Left lung (tissue), 10 donors: ENCODE measurements around the gene VWDE. TPM values are rescaled to one million over a fixed set of nuclear protein-coding genes. Genes with fewer than 3 reads are reported as not detected.

Source experiments
- ATAC-seq: fragments of 200-7000 bp; cut with Tn5 transposase; one replicate; pipeline ENCODE4 v1.9.1; 2020; ENCODE audit warnings: moderate library complexity
- DNase-seq, 4 donors: peaks; one replicate each; pipeline ENCODE4 v3.0.0-alpha.2; 2013 to 2020
- H3K27ac ChIP-seq, 2 donors: fragments of 200-600 bp; sonication (generic) in 1 of 2; one replicate each; pipeline versions ENCODE4 v1.5.0 to v1.8.0; 2020 to 2021
- H3K27me3 ChIP-seq, 2 donors: fragments of 200-600 bp; sonication (generic) in 1 of 2; one replicate each; pipeline versions ENCODE4 v1.5.0 to v1.8.0; 2020 to 2021
- H3K36me3 ChIP-seq, 2 donors: fragments of 200-600 bp; sonication (generic) in 1 of 2; one replicate each; pipeline versions ENCODE4 v1.5.0 to v1.8.0; 2020 to 2021
- H3K4me1 ChIP-seq, 2 donors: fragments of 200-600 bp; one replicate each; pipeline ENCODE4 v1.8.0; 2021
- H3K4me3 ChIP-seq, 2 donors: fragments of 200-600 bp; sonication (generic) in 1 of 2; one replicate each; pipeline versions ENCODE4 v1.5.0 to v1.8.0; 2020 to 2021; ENCODE audit warnings: mild to moderate bottlenecking in 1 of 2
- H3K9me3 ChIP-seq, 2 donors: fragments of 200-600 bp; sonication (generic) in 1 of 2; one replicate each; pipeline versions ENCODE4 v1.5.0 to v1.8.0; 2020 to 2021
- CTCF ChIP-seq, 2 donors: fragments of 200-600 bp; sonication (generic) in 1 of 2; IDR thresholded peaks; one replicate each; pipeline versions ENCODE4 v1.5.0 to v1.8.0; 2021; ENCODE audit warnings: antibody characterized with exemption in 2 of 2
- intact Hi-C, 2 donors: fragments of 100-400 bp; cut with DNase I; formaldehyde crosslinking; loops; one replicate each; pipeline versions ENCODE4 v1.11.2 to v1.14.2; 2022
- polyA plus RNA-seq, 6 donors: library from polyadenylated mRNA; unstranded; fragments of 120-200 nt; gene quantifications; one replicate each; pipeline ENCODE4 v1.2.1, GENCODE V29; 2013; ENCODE audit not compliant: insufficient read length in 6 of 6
- total RNA-seq, 2 donors: library from RNA; stranded (reverse); fragmentation: NEBNext Ultra II Directional; extraction: Animal tissue kit (Norgen Biotek cat#: 25700); gene quantifications; one replicate each; pipeline ENCODE4 v1.2.1, GENCODE V29; 2021
- donor health status: DM: no; HTN: yes; CAD: no.
- donor health status: DM: no; HTN: no; CAD: no.

VWDE gene
- total and polyA plus RNA-seq, 8 donors, result 1.5 to 6.1 (median 3.6) TPM

DNA sequence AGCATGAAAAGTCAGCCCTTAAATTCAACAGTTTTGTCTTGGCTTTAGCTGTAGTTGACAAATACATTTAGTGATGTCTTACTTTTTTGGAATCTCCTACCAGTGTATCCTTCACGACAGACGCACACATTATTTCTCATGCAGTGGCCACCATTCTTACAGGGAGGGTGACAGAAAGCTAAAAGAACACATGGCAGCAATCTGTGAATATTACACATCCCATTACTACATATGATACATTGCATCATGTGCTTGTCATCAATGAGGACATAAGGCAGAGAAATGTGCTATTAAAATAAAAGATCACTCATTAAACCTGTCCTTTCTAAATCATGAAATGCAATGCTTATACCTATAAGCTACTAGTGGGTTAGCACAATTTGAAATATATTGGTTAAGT is 66.6 kb downstream of the VWDE start:
- intact Hi-C loops, result no loop called here
- H3K27ac ChIP-seq, result no peak overlapping the region
- H3K4me3 ChIP-seq, result no peak overlapping the region
- no peaks in the 10 kb centered on the region for H3K9me3 ChIP-seq
- H3K4me1 ChIP-seq, result no peaks in the 10 kb centered on the region
- ATAC-seq (no peak), DNase-seq (no peak)
- no peaks in the 10 kb centered on the region for H3K27me3 ChIP-seq
- no peaks in the 10 kb centered on the region for H3K36me3 ChIP-seq
- no peak for TF ChIP-seq CTCF (IDR thresholded peaks at IDR 0.05)

DNA sequence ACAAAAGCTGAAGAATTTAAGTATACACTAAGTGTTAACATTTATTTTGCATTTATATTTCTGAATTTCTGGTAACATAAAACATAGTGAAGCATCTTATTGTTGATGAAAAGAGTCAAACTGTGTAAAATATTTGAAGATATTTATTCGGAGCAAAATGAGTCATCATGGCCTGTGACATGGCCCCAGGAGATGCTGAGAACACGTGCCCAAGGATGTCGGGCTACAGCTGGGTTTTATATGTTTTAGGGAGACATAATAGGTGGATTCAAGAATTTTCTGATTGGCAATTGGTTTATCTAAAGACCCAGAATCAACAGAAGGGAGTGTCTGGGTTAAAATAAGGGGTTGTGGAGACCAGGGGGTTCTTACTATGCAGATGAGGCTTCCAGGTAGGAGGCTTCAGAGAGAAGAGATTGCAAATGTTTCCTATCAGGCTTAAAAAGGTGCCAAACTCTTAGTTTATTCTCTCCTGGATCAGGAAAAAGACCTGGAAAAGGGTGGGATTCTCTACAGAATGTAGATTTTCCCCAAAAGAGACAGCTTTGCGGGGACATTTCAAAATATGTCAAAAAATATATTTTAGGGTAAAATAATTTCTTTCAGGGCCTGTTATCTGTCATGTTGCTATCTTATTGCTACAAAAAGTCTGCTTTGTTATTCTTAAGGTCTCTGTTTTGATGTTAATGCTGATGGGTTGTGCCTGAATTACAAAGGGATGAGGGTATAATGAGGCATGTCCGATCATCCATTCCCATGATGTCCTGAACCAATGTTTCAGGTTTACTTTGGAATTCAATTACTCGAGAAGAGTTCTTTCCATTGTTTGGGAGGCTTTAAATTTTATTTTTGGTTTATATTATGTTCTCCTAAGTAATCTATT is 74.5 kb downstream of the VWDE start:
- no peaks in the 10 kb centered on the region for H3K9me3 ChIP-seq
- intact Hi-C loops, result no loop called here
- H3K4me3 ChIP-seq, result no peak overlapping the region
- H3K36me3 ChIP-seq, result no peaks in the 10 kb centered on the region
- H3K4me1 ChIP-seq, result no peaks in the 10 kb centered on the region
- DNase-seq (no peak), ATAC-seq (no peak)
- no peaks in the 10 kb centered on the region for H3K27me3 ChIP-seq
- no peak for TF ChIP-seq CTCF (IDR thresholded peaks at IDR 0.05)
- no peak overlapping the region for H3K27ac ChIP-seq

DNA sequence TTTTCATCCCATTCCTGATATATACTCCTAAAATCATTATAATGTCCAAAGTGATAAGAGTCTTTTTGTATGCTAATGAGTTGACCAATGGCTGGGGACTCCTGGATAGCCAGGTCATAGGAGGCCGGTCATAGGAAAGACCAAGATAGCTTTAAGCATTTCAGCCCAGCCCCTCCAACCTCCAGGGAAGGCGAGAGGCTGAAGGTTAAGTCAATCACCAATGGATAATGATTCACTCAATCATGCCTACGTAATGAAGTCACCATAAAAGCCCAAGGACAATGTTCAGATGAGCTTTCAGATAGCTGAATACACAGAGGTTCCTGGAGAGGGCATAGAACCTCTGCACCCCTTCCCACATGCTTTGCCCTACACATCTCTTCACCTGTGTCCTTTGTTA is 75.7 kb downstream of the VWDE start:
- no peak for TF ChIP-seq CTCF (IDR thresholded peaks at IDR 0.05)
- no peak for ATAC-seq
- intact Hi-C loops, result no loop called here
- H3K4me1 ChIP-seq, result no peaks in the 10 kb centered on the region
- H3K36me3 ChIP-seq, result no peaks in the 10 kb centered on the region
- no peak overlapping the region for H3K27ac ChIP-seq
- no peaks in the 10 kb centered on the region for H3K27me3 ChIP-seq
- no peak for DNase-seq
- no peak overlapping the region for H3K4me3 ChIP-seq
- no peaks in the 10 kb centered on the region for H3K9me3 ChIP-seq

DNA sequence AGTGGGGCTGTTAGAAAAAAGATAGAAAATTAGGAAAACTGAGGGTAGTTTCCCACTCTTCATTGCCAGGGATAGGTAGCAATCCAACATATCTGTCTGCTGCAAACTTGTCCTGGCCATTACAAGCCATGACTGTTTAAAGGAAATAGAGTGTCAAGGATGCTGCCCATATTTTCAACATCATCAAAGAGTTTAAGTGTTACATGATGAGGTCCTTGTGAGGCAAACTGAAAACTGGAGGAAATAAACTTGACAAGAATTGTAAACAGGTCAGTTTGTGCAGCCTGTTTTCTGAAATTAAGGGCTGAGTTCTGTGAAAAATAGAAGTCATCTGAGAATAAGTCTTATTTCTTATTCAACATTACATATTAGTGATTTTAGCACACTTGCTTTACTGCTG is 78.0 kb downstream of the VWDE start:
- Histone ChIP-seq H3K27ac (no peak overlapping the region), H3K36me3 (no peaks in the 10 kb centered on the region), H3K27me3 (no peaks in the 10 kb centered on the region), H3K4me1 (no peaks in the 10 kb centered on the region), H3K4me3 (no peak overlapping the region), H3K9me3 (no peaks in the 10 kb centered on the region)
- ATAC-seq (no peak), DNase-seq (peak in 1 of 4 donors; percentile 8)
- TF ChIP-seq CTCF (IDR thresholded peaks at IDR 0.05), result no peak
- intact Hi-C loops, result no loop called here

GRCh38 chr7:12323415-12323814 is 80.2 kb downstream of the VWDE start:
- intact Hi-C loops, result loop anchor here in 1 of 2 donors (5.0 kb wide), 1 partner anchor 246 kb away; no protein-coding TSS in a partner anchor
- no peak for ATAC-seq
- no peak for TF ChIP-seq CTCF (IDR thresholded peaks at IDR 0.05)

More at GRCh38 chr7:12323415-12323814, 80.2 kb downstream of the VWDE start:
- Histone ChIP-seq H3K4me1 (no peaks in the 10 kb centered on the region), H3K27me3 (no peaks in the 10 kb centered on the region), H3K36me3 (no peaks in the 10 kb centered on the region), H3K27ac (no peak overlapping the region), H3K4me3 (no peak overlapping the region), H3K9me3 (no peaks in the 10 kb centered on the region)
- DNase-seq, result no peak
